Progenitor cell of endocrine pancreas (in vitro differentiated cells): ENCODE data around the gene OTC. TPM values are rescaled to one million over a fixed set of nuclear protein-coding genes. Genes with fewer than 3 reads are reported as not detected.
A peak's percentile ranks its signal among the peaks of the same experiment; 100 is the strongest.

Experiments
- DNase-seq: peaks from one replicate; pipeline ENCODE4 v3.0.0; 2021; ENCODE audit warnings: low spot score; ENCODE audit not compliant: unreplicated experiment
- H3K27ac Mint-ChIP-seq: 2 replicates; pipeline ENCODE4 v1.8.0; 2021; ENCODE audit warnings: mild to moderate bottlenecking, moderate library complexity, mixed read lengths
- H3K27me3 Mint-ChIP-seq: 2 replicates; pipeline ENCODE4 v1.8.0; 2021; ENCODE audit warnings: mixed read lengths
- H3K36me3 Mint-ChIP-seq: 2 replicates; pipeline ENCODE4 v1.8.0; 2022; ENCODE audit warnings: mixed read lengths; ENCODE audit not compliant: insufficient read depth
- H3K4me1 Mint-ChIP-seq: 2 replicates; pipeline ENCODE4 v1.8.0; 2021; ENCODE audit warnings: low read depth, mixed read lengths
- H3K4me3 Mint-ChIP-seq: 2 replicates; pipeline ENCODE4 v1.8.0; 2021; ENCODE audit warnings: low read depth, mild to moderate bottlenecking, moderate library complexity, mixed read lengths
- H3K9me3 Mint-ChIP-seq: 2 replicates; pipeline ENCODE4 v1.8.0; 2021; ENCODE audit warnings: low read depth, mixed read lengths
- CTCF ChIP-seq: fragments of 200-600 bp; sonication (generic); IDR thresholded peaks from one replicate; pipeline ENCODE4 v1.5.0; 2021; ENCODE audit warnings: antibody characterized with exemption, mild to moderate bottlenecking; ENCODE audit not compliant: unreplicated experiment
- total RNA-seq: library from RNA; stranded (reverse); gene quantifications from 2 replicates; pipeline ENCODE4 v1.2.1, GENCODE V29; 2021

OTC gene
- total RNA-seq, 1 donor from 2014 or later, result not detected

GRCh38 chrX:38313190-38313589 lies 39.2 kb upstream of the OTC start:
- Mint-ChIP-seq H3K4me3 (no peak overlapping the region), H3K4me1 (peaks cover 21% of the 10 kb centered on the region), H3K9me3 (peaks cover 14% of the 10 kb centered on the region), H3K27ac (no peak overlapping the region), H3K36me3 (peaks cover 18% of the 10 kb centered on the region), H3K27me3 (no peaks in the 10 kb centered on the region)
- no peak for DNase-seq
- no peak for TF ChIP-seq CTCF

GRCh38 chrX:38315186-38315585 lies 37.2 kb upstream of the OTC start:
- no peaks in the 10 kb centered on the region for H3K27me3 Mint-ChIP-seq
- no peak overlapping the region for H3K4me3 Mint-ChIP-seq
- peaks cover 16% of the 10 kb centered on the region for H3K36me3 Mint-ChIP-seq
- H3K9me3 Mint-ChIP-seq, result peaks cover 14% of the 10 kb centered on the region
- TF ChIP-seq CTCF, result no peak
- no peak overlapping the region for H3K27ac Mint-ChIP-seq
- no peak for DNase-seq
- peaks cover 31% of the 10 kb centered on the region for H3K4me1 Mint-ChIP-seq

GRCh38 chrX:38318196-38318595 lies 34.2 kb upstream of the OTC start:
- H3K4me1 Mint-ChIP-seq, result peaks cover 22% of the 10 kb centered on the region

GRCh38 chrX:38318606-38319005 lies 33.8 kb upstream of the OTC start:
- peaks cover 6% of the 10 kb centered on the region for H3K9me3 Mint-ChIP-seq
- H3K4me3 Mint-ChIP-seq, result peak overlapping the region; percentile 17
- DNase-seq, result no peak
- TF ChIP-seq CTCF, result no peak
- peak overlapping the region; percentile 42 for H3K27ac Mint-ChIP-seq
- H3K27me3 Mint-ChIP-seq, result no peaks in the 10 kb centered on the region
- H3K36me3 Mint-ChIP-seq, result peaks cover 9% of the 10 kb centered on the region
- H3K4me1 Mint-ChIP-seq, result peaks cover 23% of the 10 kb centered on the region

More at GRCh38 chrX:38318196-38318595, 34.2 kb upstream of the OTC start:
- H3K9me3 Mint-ChIP-seq, result peaks cover 6% of the 10 kb centered on the region
- no peaks in the 10 kb centered on the region for H3K27me3 Mint-ChIP-seq
- DNase-seq, result no peak
- TF ChIP-seq CTCF, result no peak
- H3K27ac Mint-ChIP-seq, result peak overlapping the region; percentile 67
- H3K4me3 Mint-ChIP-seq, result no peak overlapping the region
- H3K36me3 Mint-ChIP-seq, result peaks cover 9% of the 10 kb centered on the region

GRCh38 chrX:38320819-38321218 lies 31.6 kb upstream of the OTC start:
- Mint-ChIP-seq H3K36me3 (peaks cover 1% of the 10 kb centered on the region), H3K27me3 (no peaks in the 10 kb centered on the region), H3K27ac (no peak overlapping the region), H3K4me1 (peaks cover 30% of the 10 kb centered on the region), H3K9me3 (peaks cover 5% of the 10 kb centered on the region), H3K4me3 (no peak overlapping the region)
- no peak for TF ChIP-seq CTCF
- DNase-seq, result no peak
